WI38 (cell line): ENCODE data around the gene CACNB2.

ENCODE experiments used
- H3K4me3 ChIP-seq: 2 replicates; pipeline ENCODE4 v1.5.1; 2011; ENCODE audit warnings: low read depth, mild to moderate bottlenecking, control low read depth, low read length
- CTCF ChIP-seq: IDR thresholded peaks from 2 replicates; pipeline ENCODE4 v1.5.1; 2012; ENCODE audit warnings: low read depth, mild to moderate bottlenecking, control low read depth, low read length

Gene CACNB2

GRCh38 chr10:18400906-18401245, 260.7 kb downstream of the CACNB2 start:
- no peak for TF ChIP-seq CTCF
- H3K4me3 ChIP-seq, result peak overlapping the region; percentile 44

DNA sequence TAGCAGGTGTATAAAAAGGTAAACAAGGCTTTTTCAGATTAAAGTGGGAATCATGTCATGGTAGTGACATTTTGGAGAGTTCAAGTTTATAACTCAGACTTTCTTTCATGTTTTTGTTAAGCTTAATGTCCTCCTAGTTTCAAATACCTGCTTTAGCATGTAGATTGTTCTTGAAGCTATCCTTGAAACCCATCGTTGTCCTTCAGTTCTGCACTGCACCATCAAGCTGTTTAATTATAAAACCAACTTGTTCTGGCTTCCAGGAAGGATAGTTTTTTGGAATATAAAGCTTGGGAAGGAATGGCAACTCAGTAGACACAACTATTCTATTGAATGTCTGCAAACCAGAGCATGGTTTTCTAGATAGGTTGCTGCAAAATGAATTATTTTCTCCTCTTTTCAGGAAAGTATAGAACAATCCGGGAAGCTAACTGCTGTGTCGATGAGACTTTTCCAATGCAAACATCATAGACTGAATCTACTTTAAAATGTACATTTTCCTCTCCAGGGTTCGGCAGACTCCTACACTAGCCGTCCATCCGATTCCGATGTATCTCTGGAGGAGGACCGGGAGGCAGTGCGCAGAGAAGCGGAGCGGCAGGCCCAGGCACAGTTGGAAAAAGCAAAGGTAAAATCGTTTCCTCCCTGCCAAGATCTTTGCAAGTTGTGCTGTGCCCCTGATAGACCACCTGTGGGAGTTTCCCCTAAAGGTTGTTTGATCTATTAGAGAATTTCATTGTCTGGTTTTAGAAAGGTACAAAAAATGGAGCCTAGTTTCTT, 261.4 kb downstream of the CACNB2 start:
- TF ChIP-seq CTCF, result no peak
- no peak overlapping the region for H3K4me3 ChIP-seq

- H3K4me3 ChIP-seq, result no peak overlapping the region
Measured at GRCh38 chr10:18402853-18403252, 262.6 kb downstream of the CACNB2 start.

DNA sequence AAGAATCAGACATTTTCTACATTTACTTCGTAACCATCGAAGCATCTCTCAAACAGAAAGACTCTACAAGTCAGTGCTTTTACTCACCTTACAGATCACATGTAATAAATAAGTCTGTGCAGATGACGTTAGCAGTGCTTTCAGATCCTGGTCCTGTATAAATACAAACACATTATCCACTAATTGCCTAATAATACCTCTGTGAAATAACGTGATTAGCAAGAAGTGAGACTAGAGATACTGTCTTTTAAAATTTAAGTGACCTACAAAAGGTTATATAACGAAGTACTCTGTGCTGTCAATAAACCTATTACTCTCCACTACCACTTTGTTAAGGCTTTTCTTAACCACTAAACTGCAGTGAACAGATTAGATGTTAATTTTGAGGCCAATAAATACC, 264.3 kb downstream of the CACNB2 start:
- no peak overlapping the region for H3K4me3 ChIP-seq
- no peak for TF ChIP-seq CTCF

More at GRCh38 chr10:18402853-18403252, 262.6 kb downstream of the CACNB2 start:
- TF ChIP-seq CTCF, result no peak

DNA sequence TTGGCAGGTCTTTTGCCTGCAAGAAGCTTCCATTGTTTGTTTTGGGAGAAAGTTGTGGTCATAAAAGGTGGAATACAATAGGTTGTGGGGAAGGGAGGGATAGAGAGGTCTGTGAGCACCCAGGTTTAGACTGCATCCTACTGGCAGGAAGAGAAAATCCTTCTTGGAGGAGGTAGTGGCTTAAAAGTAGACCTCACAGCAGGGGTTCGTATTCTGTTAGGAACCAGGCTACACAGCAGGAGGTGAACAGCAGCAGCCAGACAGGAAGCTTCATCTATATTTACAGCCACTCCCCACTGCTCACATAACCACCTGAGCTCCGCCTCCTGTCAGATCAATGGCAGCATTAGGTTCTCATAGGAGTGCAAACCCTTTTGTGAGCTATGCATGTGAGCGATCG, 265.9 kb downstream of the CACNB2 start:
- TF ChIP-seq CTCF, result no peak
- no peak overlapping the region for H3K4me3 ChIP-seq

DNA sequence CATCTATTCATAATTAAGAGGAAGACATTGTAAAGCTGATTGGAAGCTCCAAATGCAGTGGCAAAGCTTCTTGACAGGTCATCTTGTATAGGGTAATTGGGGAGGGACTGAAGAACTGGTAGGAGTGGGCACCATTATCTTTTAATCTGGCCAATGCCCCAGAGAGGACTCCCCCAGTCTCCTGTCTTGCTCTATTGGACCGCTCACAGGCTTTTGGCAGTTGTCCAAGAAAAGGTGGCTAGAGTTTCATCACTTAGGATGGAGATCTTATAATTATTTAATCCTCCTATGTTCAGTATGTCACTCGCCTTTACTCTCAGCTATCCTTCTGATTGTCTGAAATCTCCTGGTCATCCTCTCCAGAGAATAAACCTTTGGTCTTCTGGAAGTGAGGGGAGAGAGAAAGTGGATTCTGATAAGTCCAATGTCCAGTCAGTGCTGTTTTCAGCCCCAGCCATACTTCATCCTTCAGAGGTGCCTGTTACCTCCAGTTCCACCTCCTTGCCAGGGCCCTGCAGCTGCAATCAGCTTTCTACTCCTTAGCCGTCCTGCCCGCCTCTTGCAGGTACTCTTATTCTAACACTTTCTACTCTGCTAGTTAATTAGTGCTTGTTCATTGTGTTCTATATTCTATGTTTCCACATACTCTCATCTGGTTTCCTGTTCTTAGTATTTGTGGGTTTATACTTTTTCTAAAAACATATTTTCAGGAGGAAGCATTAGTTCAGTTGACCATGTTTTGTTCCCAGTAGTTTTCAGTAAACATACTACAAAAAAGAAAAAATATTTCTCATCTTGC, 269.6 kb downstream of the CACNB2 start:
- H3K4me3 ChIP-seq, result no peak overlapping the region
- no peak for TF ChIP-seq CTCF

- no peak for TF ChIP-seq CTCF
- H3K4me3 ChIP-seq, result no peak overlapping the region
Measured at GRCh38 chr10:18414061-18414460, 273.8 kb downstream of the CACNB2 start.
